ENCODE measurements around the gene NDUFA13.

GRCh38 chr19:19544954-19545591 lies 29.0 kb downstream of the NDUFA13 start:
- no peak for TF ChIP-seq CTCF (IDR thresholded peaks at IDR 0.05; ENCODE audit: low read length)
- TF ChIP-seq EZH2 (optimal IDR thresholded peaks at IDR 0.05; ENCODE audit: low read depth, low read length) = no peak
- TF ChIP-seq EZH2phosphoT487 (IDR thresholded peaks at IDR 0.05; ENCODE audit: low read length) = no peak
